Keratinocyte (primary cell): Measurements from ENCODE around the gene SLC8A1. TPM values are rescaled to one million over a fixed set of nuclear protein-coding genes. Genes with fewer than 3 reads are reported as not detected.
A peak's percentile ranks its signal among the peaks of the same experiment; 100 is the strongest.

Experiments
- DNase-seq: peaks from one replicate; pipeline ENCODE4 v3.0.0-alpha.2; 2011; ENCODE audit warnings: low read depth, missing footprints, low spot score
- FAIRE-seq: peaks from 2 replicates; lab custom pipeline; 2011; peaks lifted over from hg19 to GRCh38; lab: Jason Lieb, UNC
- H2AFZ ChIP-seq: 2 replicates; pipeline ENCODE4 v1.6.0; 2012; ENCODE audit warnings: low read length, control low read depth, inconsistent platforms; ENCODE audit not compliant: control insufficient read depth
- H3K27ac ChIP-seq: 2 replicates; pipeline ENCODE4 v1.5.1; 2011; ENCODE audit warnings: low read length; ENCODE audit not compliant: control insufficient read depth, insufficient read depth
- H3K27me3 ChIP-seq: 3 replicates; pipeline ENCODE4 v1.6.0; 2011; ENCODE audit warnings: low read length; ENCODE audit not compliant: control insufficient read depth, insufficient read depth; ENCODE audit errors: extremely low read depth
- H3K36me3 ChIP-seq, 2 experiments: 2 replicates in 1 of 2; 3 replicates in 1 of 2; pipeline ENCODE4 v1.5.1; 2011; ENCODE audit warnings: low read length in 2 of 2, mild to moderate bottlenecking in 1 of 2; ENCODE audit not compliant: control insufficient read depth in 2 of 2, insufficient read depth in 2 of 2; ENCODE audit errors: extremely low read depth in 1 of 2
- H3K4me1 ChIP-seq: 3 replicates; pipeline ENCODE4 v1.5.1; 2011; ENCODE audit warnings: low read length; ENCODE audit not compliant: control insufficient read depth, insufficient read depth; ENCODE audit errors: extremely low read depth
- H3K4me2 ChIP-seq: 3 replicates; pipeline ENCODE4 v1.6.0; 2011; ENCODE audit warnings: low read depth, low read length; ENCODE audit not compliant: control insufficient read depth, insufficient read depth; ENCODE audit errors: extremely low read depth
- H3K4me3 ChIP-seq, 3 experiments: fragments of 200-600 bp in 1 of 3; sonication (generic) in 1 of 3; 2 replicates in 2 of 3; 3 replicates in 1 of 3; pipeline ENCODE4 v1.5.1; 2011 to 2016; ENCODE audit warnings: low read length in 3 of 3, mild to moderate bottlenecking in 3 of 3, control low read depth in 2 of 3, inconsistent platforms in 1 of 3, low read depth in 1 of 3, mixed read lengths in 1 of 3, mixed run types in 1 of 3, moderate library complexity in 1 of 3; ENCODE audit not compliant: control insufficient read depth in 2 of 3, insufficient read depth in 2 of 3; ENCODE audit errors: extremely low read depth in 1 of 3
- H3K79me2 ChIP-seq: 2 replicates; pipeline ENCODE4 v1.6.0; 2012; ENCODE audit warnings: low read length; ENCODE audit not compliant: control insufficient read depth, insufficient read depth
- H3K9ac ChIP-seq: 3 replicates; pipeline ENCODE4 v1.6.0; 2011; ENCODE audit warnings: low read length; ENCODE audit not compliant: control insufficient read depth, insufficient read depth; ENCODE audit errors: extremely low read depth
- H3K9me1 ChIP-seq: 3 replicates; pipeline ENCODE4 v1.6.0; 2011; ENCODE audit warnings: low read length; ENCODE audit not compliant: control insufficient read depth, insufficient read depth; ENCODE audit errors: extremely low read depth
- H3K9me3 ChIP-seq: 2 replicates; pipeline ENCODE4 v1.5.1; 2012; ENCODE audit warnings: low read depth, low read length; ENCODE audit not compliant: control insufficient read depth
- H4K20me1 ChIP-seq: 3 replicates; pipeline ENCODE4 v1.6.0; 2011; ENCODE audit warnings: low read length; ENCODE audit not compliant: control insufficient read depth, insufficient read depth; ENCODE audit errors: extremely low read depth
- CTCF ChIP-seq, 3 experiments: IDR thresholded peaks in 1 of 3; conservative IDR thresholded peaks in 1 of 3; optimal IDR thresholded peaks in 1 of 3; 2 replicates in 2 of 3; 3 replicates in 1 of 3; pipeline versions ENCODE3 to v1.5.1; 2011; ENCODE audit warnings: low read length in 3 of 3, mild to moderate bottlenecking in 3 of 3, moderate library complexity in 2 of 3, control low read depth in 1 of 3, inconsistent platforms in 1 of 3; ENCODE audit not compliant: insufficient read depth in 2 of 3; ENCODE audit errors: extremely low read depth in 1 of 3
- EZH2 ChIP-seq: IDR thresholded peaks from one replicate; pipeline ENCODE4 v1.6.1; 2012; ENCODE audit warnings: inconsistent platforms, mild to moderate bottlenecking, low read length, moderate library complexity
- dilution Hi-C: fragments of 300-500 bp; cut with MboI; formaldehyde crosslinking; loops from one replicate; pipeline ENCODE4 v1.7.0; 2020; ENCODE audit warnings: low sequenced_read_pairs; ENCODE audit not compliant: extremely low pct_ligation_motif_present
- polyA plus RNA-seq, 5 experiments: library from polyadenylated mRNA; depleted of rRNA in 3 of 5; stranded (reverse) in 3 of 5; stranded (forward) in 1 of 5; unstranded in 1 of 5; fragments of >200 nt; gene quantifications; 1 replicate in 1 of 5; 2 replicates in 3 of 5; 3 replicates in 1 of 5; pipeline versions ENCODE4 v1.2.1 to v1.2.3, GENCODE V29; 2011 to 2012; ENCODE audit warnings: missing spikeins in 2 of 5, low read depth in 1 of 5, low replicate concordance in 1 of 5

Gene SLC8A1
- polyA plus RNA-seq, 1 donor (not counting 4 experiments of a cell fraction or from before 2014, with no cell fraction given), result 2.7 TPM

- FAIRE-seq, result no peak
- dilution Hi-C loops, result no loop called here
- Histone ChIP-seq H3K79me2 (no peaks in the 10 kb centered on the region), H3K36me3 (no peaks in the 10 kb centered on the region), H3K9ac (no peak overlapping the region), H3K9me1 (no peaks in the 10 kb centered on the region), H3K9me3 (no peaks in the 10 kb centered on the region), H2AFZ (no peak overlapping the region), H3K27ac (no peak overlapping the region), H3K4me1 (no peaks in the 10 kb centered on the region), H3K4me3 (no peak overlapping the region), H3K4me2 (no peak overlapping the region), H3K27me3 (no peaks in the 10 kb centered on the region), H4K20me1 (no peaks in the 10 kb centered on the region)
- no peak for DNase-seq
- TF ChIP-seq CTCF (optimal IDR thresholded peaks at IDR 0.05 in 1 of 3, IDR thresholded peaks at IDR 0.05 in 1 of 3, conservative IDR thresholded peaks at IDR 0.05 in 1 of 3; ENCODE audit: extremely low read depth in 1 of 3, insufficient read depth in 2 of 3, low read length in 3 of 3) (no peak), EZH2 (no peak)
These were observed 79.5 kb downstream of the SLC8A1 start for GRCh38 chr2:40372283-40372985.

- no peaks in the 10 kb centered on the region for H3K9me3 ChIP-seq
- H3K4me3 ChIP-seq, result no peak overlapping the region
- H4K20me1 ChIP-seq, result no peaks in the 10 kb centered on the region
- FAIRE-seq (peak; percentile 58), DNase-seq (no peak)
- H3K36me3 ChIP-seq, result no peaks in the 10 kb centered on the region
- no peaks in the 10 kb centered on the region for H3K4me1 ChIP-seq
- TF ChIP-seq CTCF (optimal IDR thresholded peaks at IDR 0.05 in 1 of 3, IDR thresholded peaks at IDR 0.05 in 1 of 3, conservative IDR thresholded peaks at IDR 0.05 in 1 of 3; ENCODE audit: extremely low read depth in 1 of 3, insufficient read depth in 2 of 3, low read length in 3 of 3), result no peak
- TF ChIP-seq EZH2, result no peak
- no peak overlapping the region for H3K9ac ChIP-seq
- H3K27me3 ChIP-seq, result no peaks in the 10 kb centered on the region
- H3K27ac ChIP-seq, result no peak overlapping the region
- no peaks in the 10 kb centered on the region for H3K79me2 ChIP-seq
- no peak overlapping the region for H2AFZ ChIP-seq
- H3K4me2 ChIP-seq, result no peak overlapping the region
- H3K9me1 ChIP-seq, result no peaks in the 10 kb centered on the region
- dilution Hi-C loops, result no loop called here
These were observed 80.2 kb downstream of the SLC8A1 start for GRCh38 chr2:40371525-40372282.
